ENCODE data around the gene CHST8. TPM values are rescaled to one million over a fixed set of nuclear protein-coding genes. Genes with fewer than 3 reads are reported as not detected.

Gene CHST8
- total RNA-seq, 1 donor from 2014 or later: 26.6 TPM

DNA sequence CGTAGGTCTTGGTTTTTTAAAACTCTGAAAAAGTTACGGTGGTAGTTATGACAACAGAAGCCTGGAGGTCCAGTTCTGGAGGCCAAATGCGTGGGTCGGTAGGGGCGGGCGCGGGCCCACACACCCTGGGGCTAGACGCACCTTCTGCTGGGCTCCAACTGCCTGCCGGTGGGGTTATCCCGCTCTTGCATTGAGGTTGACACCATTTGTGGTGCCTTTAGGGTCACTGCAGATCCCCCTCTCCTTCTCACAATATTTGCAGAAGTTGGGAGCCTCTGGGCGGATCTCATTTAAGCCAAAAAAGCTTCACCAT lies 81.6 kb downstream of the CHST8 start:
- no peaks in the 10 kb centered on the region for H3K4me1 Mint-ChIP-seq
- no peak overlapping the region for H3K4me3 Mint-ChIP-seq
- TF ChIP-seq, protein P1, sequence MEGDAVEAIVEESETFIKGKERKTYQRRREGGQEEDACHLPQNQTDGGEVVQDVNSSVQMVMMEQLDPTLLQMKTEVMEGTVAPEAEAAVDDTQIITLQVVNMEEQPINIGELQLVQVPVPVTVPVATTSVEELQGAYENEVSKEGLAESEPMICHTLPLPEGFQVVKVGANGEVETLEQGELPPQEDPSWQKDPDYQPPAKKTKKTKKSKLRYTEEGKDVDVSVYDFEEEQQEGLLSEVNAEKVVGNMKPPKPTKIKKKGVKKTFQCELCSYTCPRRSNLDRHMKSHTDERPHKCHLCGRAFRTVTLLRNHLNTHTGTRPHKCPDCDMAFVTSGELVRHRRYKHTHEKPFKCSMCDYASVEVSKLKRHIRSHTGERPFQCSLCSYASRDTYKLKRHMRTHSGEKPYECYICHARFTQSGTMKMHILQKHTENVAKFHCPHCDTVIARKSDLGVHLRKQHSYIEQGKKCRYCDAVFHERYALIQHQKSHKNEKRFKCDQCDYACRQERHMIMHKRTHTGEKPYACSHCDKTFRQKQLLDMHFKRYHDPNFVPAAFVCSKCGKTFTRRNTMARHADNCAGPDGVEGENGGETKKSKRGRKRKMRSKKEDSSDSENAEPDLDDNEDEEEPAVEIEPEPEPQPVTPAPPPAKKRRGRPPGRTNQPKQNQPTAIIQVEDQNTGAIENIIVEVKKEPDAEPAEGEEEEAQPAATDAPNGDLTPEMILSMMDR (IDR thresholded peaks at IDR 0.05; ENCODE audit: unreplicated experiment): no peak
- no peak for DNase-seq (ENCODE audit: low spot score in 2 of 2, unreplicated experiment in 2 of 2)
- H3K27ac Mint-ChIP-seq: no peak overlapping the region
- no peaks in the 10 kb centered on the region for H3K9me3 Mint-ChIP-seq
- H3K36me3 Mint-ChIP-seq: no peaks in the 10 kb centered on the region
- peaks cover 13% of the 10 kb centered on the region for H3K27me3 Mint-ChIP-seq (ENCODE audit: low read depth)

DNA sequence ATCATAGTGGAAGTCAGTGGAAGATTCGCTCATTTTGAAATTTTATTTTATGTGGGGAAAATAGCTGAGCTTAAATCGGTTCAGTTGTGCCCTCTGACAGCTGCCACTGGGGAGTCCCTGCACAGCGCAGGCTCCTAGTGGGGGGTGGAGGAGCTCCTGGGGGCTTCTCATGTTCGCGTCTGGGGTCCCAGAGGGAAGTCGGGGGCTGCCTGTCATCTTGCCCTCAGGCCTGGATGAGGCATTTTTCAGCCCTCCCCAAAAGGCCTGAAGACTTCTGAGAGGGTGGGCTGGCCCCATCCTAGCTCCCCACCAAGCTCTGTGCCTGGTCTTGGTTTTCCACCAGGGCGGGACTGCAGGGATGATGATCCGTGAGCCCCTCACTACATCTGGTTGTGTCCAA lies 82.1 kb downstream of the CHST8 start:
- DNase-seq (ENCODE audit: low spot score in 2 of 2, unreplicated experiment in 2 of 2): no peak
- TF ChIP-seq, protein P1 (IDR thresholded peaks at IDR 0.05; ENCODE audit: unreplicated experiment): no peak
- Mint-ChIP-seq H3K4me1 (no peaks in the 10 kb centered on the region), H3K27ac (no peak overlapping the region), H3K9me3 (no peaks in the 10 kb centered on the region), H3K4me3 (no peak overlapping the region), H3K36me3 (no peaks in the 10 kb centered on the region), H3K27me3 (ENCODE audit: low read depth) (peaks cover 13% of the 10 kb centered on the region)

- no peak for DNase-seq (ENCODE audit: low spot score in 2 of 2, unreplicated experiment in 2 of 2)
- Mint-ChIP-seq H3K4me1 (no peaks in the 10 kb centered on the region), H3K9me3 (no peaks in the 10 kb centered on the region), H3K4me3 (no peak overlapping the region), H3K27me3 (ENCODE audit: low read depth) (peaks cover 9% of the 10 kb centered on the region), H3K27ac (no peak overlapping the region), H3K36me3 (no peaks in the 10 kb centered on the region)
- TF ChIP-seq, protein P1 (IDR thresholded peaks at IDR 0.05; ENCODE audit: unreplicated experiment): no peak
These were observed 82.5 kb downstream of the CHST8 start for GRCh38 chr19:33704271-33704670.

DNA sequence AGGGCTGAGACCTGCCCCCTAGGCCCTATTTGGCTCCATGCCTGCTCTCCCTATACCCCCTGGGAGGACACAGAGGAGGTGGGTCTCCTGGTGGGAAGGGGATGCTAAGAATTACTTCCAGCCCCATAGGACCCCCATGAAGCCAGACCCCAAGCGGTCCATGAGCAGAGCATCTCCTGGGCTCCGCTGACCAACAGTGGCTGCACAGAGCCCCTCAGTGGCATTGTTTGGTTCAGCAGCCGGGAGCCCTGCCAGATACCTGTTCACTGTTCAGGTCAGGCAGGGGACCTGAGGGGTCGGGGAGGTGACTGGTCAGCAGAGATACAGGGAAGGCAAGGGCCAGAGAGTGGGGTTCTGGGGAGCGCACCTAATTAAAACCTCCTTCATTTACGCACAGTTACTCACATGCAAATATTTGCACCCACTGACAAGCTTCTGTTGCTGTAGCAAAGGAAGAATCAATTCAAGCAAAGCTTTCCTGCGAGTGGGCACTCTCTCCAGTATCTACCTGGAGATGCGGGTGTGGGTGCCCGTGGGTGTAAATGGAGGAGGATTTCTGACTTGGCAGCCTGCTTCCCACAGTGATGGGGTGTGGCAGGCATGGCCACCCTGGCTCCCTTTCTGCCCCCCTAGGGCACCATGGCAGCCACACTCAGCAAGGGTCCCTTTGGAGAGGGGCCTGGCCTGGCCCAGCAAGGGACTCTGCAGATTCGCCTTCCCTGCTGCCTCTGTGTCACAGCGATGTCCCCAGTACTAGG lies 83.5 kb downstream of the CHST8 start:
- peaks cover 5% of the 10 kb centered on the region for H3K9me3 Mint-ChIP-seq
- H3K4me3 Mint-ChIP-seq: no peak overlapping the region
- no peak overlapping the region for H3K27ac Mint-ChIP-seq
- no peak for DNase-seq (ENCODE audit: low spot score in 2 of 2, unreplicated experiment in 2 of 2)
- peaks cover 12% of the 10 kb centered on the region for H3K27me3 Mint-ChIP-seq (ENCODE audit: low read depth)
- H3K36me3 Mint-ChIP-seq: no peaks in the 10 kb centered on the region
- TF ChIP-seq, protein P1 (IDR thresholded peaks at IDR 0.05; ENCODE audit: unreplicated experiment): no peak
- no peaks in the 10 kb centered on the region for H3K4me1 Mint-ChIP-seq

- TF ChIP-seq, protein P1 (IDR thresholded peaks at IDR 0.05; ENCODE audit: unreplicated experiment): no peak
- H3K27me3 Mint-ChIP-seq (ENCODE audit: low read depth): peaks cover 12% of the 10 kb centered on the region
- H3K9me3 Mint-ChIP-seq: peaks cover 6% of the 10 kb centered on the region
- H3K4me1 Mint-ChIP-seq: no peaks in the 10 kb centered on the region
- H3K36me3 Mint-ChIP-seq: no peaks in the 10 kb centered on the region
- no peak overlapping the region for H3K27ac Mint-ChIP-seq
- H3K4me3 Mint-ChIP-seq: no peak overlapping the region
- DNase-seq (ENCODE audit: low spot score in 2 of 2, unreplicated experiment in 2 of 2): no peak
These were observed 84.1 kb downstream of the CHST8 start for GRCh38 chr19:33705860-33706259.

All from mesothelial cell of epicardium (in vitro differentiated cells).